Ecto neural progenitor cell (in vitro differentiated cells): ENCODE measurements around the gene XAB2.
"Not testable (repeated sequence)": the region's sequence is repeated elsewhere in the genome, so short reads cannot be mapped to it uniquely, and the experiment has no call there.

Experiments used
- DNase-seq: peaks from one replicate; pipeline ENCODE4 v3.0.0-alpha.2; 2018; ENCODE audit warnings: low spot score

Gene XAB2

GRCh38 chr19:7648265-7649014 is 19.1 kb upstream of the XAB2 start:
- DNase-seq, result no peak

GRCh38 chr19:7647156-7647555 is 17.8 kb upstream of the XAB2 start:
- no peak for DNase-seq

- no peak for DNase-seq
Measured at GRCh38 chr19:7646426-7646700, 17.0 kb upstream of the XAB2 start.

GRCh38 chr19:7645656-7646425 is 16.5 kb upstream of the XAB2 start:
- DNase-seq, result no peak

GRCh38 chr19:7645163-7645562 is 15.8 kb upstream of the XAB2 start:
- DNase-seq, result no peak

GRCh38 chr19:7644550-7644877 is 15.2 kb upstream of the XAB2 start:
- DNase-seq, result no peak

GRCh38 chr19:7643629-7644549 is 14.5 kb upstream of the XAB2 start:
- not testable (repeated sequence) for DNase-seq

GRCh38 chr19:7643031-7643415 is 13.7 kb upstream of the XAB2 start:
- no peak for DNase-seq

GRCh38 chr19:7642295-7643030 is 13.1 kb upstream of the XAB2 start:
- DNase-seq, result no peak

GRCh38 chr19:7641290-7642276 is 12.2 kb upstream of the XAB2 start:
- DNase-seq, result no peak

GRCh38 chr19:7640803-7641202 is 11.5 kb upstream of the XAB2 start:
- no peak for DNase-seq

- no peak for DNase-seq
Measured at GRCh38 chr19:7639863-7640348, 10.6 kb upstream of the XAB2 start.

- no peak for DNase-seq
Measured at GRCh38 chr19:7638802-7639465, 9.6 kb upstream of the XAB2 start.

GRCh38 chr19:7637374-7638256 is 8.3 kb upstream of the XAB2 start:
- no peak for DNase-seq

- peak; percentile 85 for DNase-seq
Measured at GRCh38 chr19:7636691-7637373, 7.5 kb upstream of the XAB2 start, which contains the start of gene STXBP2. Gene STXBP2 (plus strand): TSS chr19:7637110. CDS start chr19:7637150, 40 bp downstream.

- DNase-seq, result no peak
Measured at GRCh38 chr19:7636317-7636690, 7.0 kb upstream of the XAB2 start.

- no peak for DNase-seq
Measured at GRCh38 chr19:7635670-7636069, 6.3 kb upstream of the XAB2 start.

- no peak for DNase-seq
Measured at GRCh38 chr19:7633698-7634097, 4.4 kb upstream of the XAB2 start, which contains the start of gene PCP2. Gene PCP2 (minus strand): TSS chr19:7633719. CDS start chr19:7633457, 262 bp downstream.
